ENCODE results near the gene FOXF2. TPM values are rescaled to one million over a fixed set of nuclear protein-coding genes. Genes with fewer than 3 reads are reported as not detected.

Gene FOXF2
- total RNA-seq, 4 donors from 2014 or later, result 41.7 to 154 (median 91.9) TPM

DNA sequence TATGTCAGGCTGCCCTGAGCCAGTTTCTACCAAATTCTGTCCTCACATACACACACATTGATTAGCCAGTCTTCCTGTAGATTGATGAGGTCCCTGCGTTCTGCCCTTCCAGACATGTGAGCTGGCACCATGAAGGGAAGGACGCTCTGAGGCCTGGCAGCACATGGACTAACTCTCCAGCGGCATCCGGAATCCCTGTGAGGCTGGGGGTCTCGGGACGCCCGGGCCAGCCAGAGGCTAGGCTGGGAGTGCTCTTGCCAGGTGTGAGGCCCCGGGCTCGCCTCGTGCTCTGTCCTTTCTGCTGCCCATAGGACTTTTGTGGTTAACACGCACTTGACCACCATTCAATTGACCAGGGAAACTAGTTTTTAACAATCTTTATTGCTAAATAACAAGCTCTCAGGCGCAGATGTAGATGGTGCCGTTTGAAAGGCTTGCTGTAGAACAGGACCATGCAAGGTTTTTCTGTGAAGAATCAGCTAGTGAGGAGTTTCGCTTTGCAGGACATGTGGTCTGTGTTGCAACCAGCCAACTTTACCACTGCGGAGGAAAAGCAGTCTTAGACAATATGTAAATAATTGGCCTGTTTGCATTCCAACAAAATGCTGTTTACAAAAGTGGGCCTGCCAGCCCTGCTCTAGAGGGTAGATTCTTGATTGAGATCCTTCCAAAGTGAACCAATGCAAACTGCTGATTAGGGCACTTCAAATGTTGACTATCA, 29.3 kb downstream of the FOXF2 start:
- Histone ChIP-seq H3K4me1 (peaks cover 0 to 3% (median 0%) of the 10 kb centered on the region in 3 donors), H3K36me3 (no peaks in the 10 kb centered on the region), H3K9me3 (no peaks in the 10 kb centered on the region), H3K27me3 (no peaks in the 10 kb centered on the region), H3K27ac (no peak overlapping the region), H3K4me3 (no peak overlapping the region)
- ATAC-seq, result no peak
- 81 to 95% methylated on average over 2 to 4 of the region's 15 CpGs for WGBS, 2 donors (ENCODE audit: low coverage in 1 of 2)
- no peak for TF ChIP-seq POLR2A (IDR thresholded peaks at IDR 0.05)
- no peak for TF ChIP-seq EP300 (IDR thresholded peaks at IDR 0.05)
- TF ChIP-seq, protein P1, sequence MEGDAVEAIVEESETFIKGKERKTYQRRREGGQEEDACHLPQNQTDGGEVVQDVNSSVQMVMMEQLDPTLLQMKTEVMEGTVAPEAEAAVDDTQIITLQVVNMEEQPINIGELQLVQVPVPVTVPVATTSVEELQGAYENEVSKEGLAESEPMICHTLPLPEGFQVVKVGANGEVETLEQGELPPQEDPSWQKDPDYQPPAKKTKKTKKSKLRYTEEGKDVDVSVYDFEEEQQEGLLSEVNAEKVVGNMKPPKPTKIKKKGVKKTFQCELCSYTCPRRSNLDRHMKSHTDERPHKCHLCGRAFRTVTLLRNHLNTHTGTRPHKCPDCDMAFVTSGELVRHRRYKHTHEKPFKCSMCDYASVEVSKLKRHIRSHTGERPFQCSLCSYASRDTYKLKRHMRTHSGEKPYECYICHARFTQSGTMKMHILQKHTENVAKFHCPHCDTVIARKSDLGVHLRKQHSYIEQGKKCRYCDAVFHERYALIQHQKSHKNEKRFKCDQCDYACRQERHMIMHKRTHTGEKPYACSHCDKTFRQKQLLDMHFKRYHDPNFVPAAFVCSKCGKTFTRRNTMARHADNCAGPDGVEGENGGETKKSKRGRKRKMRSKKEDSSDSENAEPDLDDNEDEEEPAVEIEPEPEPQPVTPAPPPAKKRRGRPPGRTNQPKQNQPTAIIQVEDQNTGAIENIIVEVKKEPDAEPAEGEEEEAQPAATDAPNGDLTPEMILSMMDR (IDR thresholded peaks at IDR 0.05), result no peak
- TF ChIP-seq POLR2AphosphoS5 (IDR thresholded peaks at IDR 0.05), result no peak

DNA sequence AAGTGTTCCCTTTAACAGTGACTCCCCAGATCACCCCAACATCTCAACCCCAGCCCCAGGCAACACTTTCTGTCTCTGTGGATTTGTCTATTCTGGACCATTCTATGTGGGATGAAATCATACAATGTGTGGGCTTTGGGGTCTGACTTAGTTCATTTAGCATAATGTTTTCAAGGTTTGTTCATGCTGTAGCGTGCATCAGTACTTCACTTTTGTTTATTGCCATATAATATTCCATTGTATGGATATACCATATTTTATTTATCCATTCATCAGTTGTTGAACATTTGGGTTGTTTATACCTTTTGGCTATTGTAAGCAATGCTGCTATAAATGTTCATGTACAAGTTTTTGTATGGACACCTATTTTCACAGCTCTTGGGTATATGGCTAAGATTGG, 31.0 kb downstream of the FOXF2 start:
- Histone ChIP-seq H3K27me3 (no peaks in the 10 kb centered on the region), H3K9me3 (no peaks in the 10 kb centered on the region), H3K36me3 (no peaks in the 10 kb centered on the region), H3K27ac (no peak overlapping the region), H3K4me3 (no peak overlapping the region), H3K4me1 (peaks cover 0 to 14% (median 0%) of the 10 kb centered on the region in 3 donors)
- WGBS, 2 donors (ENCODE audit: low coverage in 1 of 2), result 92 to 100% methylated on average over 1 of the region's 1 CpG
- TF ChIP-seq POLR2A (IDR thresholded peaks at IDR 0.05) (no peak), POLR2AphosphoS5 (IDR thresholded peaks at IDR 0.05) (no peak), EP300 (IDR thresholded peaks at IDR 0.05) (no peak)
- TF ChIP-seq, protein P1 (IDR thresholded peaks at IDR 0.05), result no peak
- ATAC-seq, result no peak

DNA sequence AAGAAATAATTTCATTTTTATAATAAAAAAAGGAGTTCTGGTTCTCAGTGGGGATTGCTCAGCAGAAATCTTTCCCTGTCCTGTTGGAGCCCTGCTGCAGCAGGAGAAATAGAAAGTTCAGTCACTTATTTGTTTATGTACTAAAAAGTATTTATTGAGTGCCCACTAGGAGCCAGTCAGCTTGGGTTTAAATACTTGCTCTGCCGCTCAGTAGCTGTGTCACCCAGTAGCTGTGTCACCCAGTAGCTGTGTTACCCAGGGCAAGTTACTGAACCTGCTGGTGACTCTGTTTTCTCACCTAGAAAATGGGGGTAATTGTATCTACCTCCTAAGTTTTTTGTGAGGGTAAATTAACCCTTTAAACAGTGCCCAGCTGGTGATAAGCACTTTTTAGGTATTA, 32.9 kb downstream of the FOXF2 start:
- H3K27me3 ChIP-seq, result no peaks in the 10 kb centered on the region
- no peak overlapping the region for H3K27ac ChIP-seq
- no peaks in the 10 kb centered on the region for H3K9me3 ChIP-seq
- H3K4me1 ChIP-seq, result peaks cover 0 to 14% (median 0%) of the 10 kb centered on the region in 3 donors
- no peak overlapping the region for H3K4me3 ChIP-seq
- ATAC-seq, result no peak
- 86 to 100% methylated on average over 1 of the region's 1 CpG for WGBS, 2 donors (ENCODE audit: low coverage in 1 of 2)
- no peaks in the 10 kb centered on the region for H3K36me3 ChIP-seq
- TF ChIP-seq EP300 (IDR thresholded peaks at IDR 0.05) (no peak), POLR2A (IDR thresholded peaks at IDR 0.05) (no peak), POLR2AphosphoS5 (IDR thresholded peaks at IDR 0.05) (no peak)
- TF ChIP-seq, protein P1 (IDR thresholded peaks at IDR 0.05), result no peak

DNA sequence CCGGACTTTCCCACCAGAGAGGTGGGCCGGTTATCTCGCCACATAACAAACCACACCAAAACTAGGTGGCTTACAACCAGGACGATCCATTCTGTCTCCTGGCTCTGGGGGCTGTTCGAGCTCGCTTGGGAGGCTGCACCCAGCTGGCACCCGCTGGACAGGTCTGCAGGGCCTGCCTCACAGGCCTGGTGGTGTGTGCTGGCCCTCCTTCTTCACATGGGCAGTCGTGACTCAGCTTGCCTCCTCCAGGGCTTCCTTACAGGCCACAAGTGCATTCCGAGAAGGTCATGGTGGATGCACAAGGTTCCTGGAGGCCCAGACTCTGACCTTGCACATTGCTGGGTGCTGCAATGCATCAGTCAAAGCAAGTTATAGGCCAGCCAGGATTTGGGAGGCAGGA, 34.2 kb downstream of the FOXF2 start:
- Histone ChIP-seq H3K27me3 (no peaks in the 10 kb centered on the region), H3K27ac (peak overlapping the region in 2 of 4 donors; percentile 62 to 69), H3K4me3 (no peak overlapping the region), H3K9me3 (no peaks in the 10 kb centered on the region), H3K4me1 (peaks cover 0 to 14% (median 0%) of the 10 kb centered on the region in 3 donors), H3K36me3 (no peaks in the 10 kb centered on the region)
- no peak for ATAC-seq
- TF ChIP-seq EP300 (IDR thresholded peaks at IDR 0.05) (no peak), POLR2A (IDR thresholded peaks at IDR 0.05) (no peak), POLR2AphosphoS5 (IDR thresholded peaks at IDR 0.05) (no peak)
- TF ChIP-seq, protein P1 (IDR thresholded peaks at IDR 0.05), result no peak
- WGBS, 2 donors (ENCODE audit: low coverage in 1 of 2), result 40% methylated on average over 1 of the region's 9 CpGs; no CpG with 5 or more reads in 1 of the 2 donors
